Transverse colon (tissue), 4 donors: Measurements from ENCODE around the gene RDH8. TPM values are rescaled to one million over a fixed set of nuclear protein-coding genes. Genes with fewer than 3 reads are reported as not detected.

Experiments
- DNase-seq: peaks from one replicate; pipeline ENCODE4 v3.0.0-alpha.2; 2019
- H3K27ac ChIP-seq, 4 donors: fragments of 200-600 bp; sonication (generic); 2 replicates each; pipeline ENCODE4 v1.5.1; 2016 to 2018; ENCODE audit warnings: inconsistent platforms in 4 of 4
- H3K27me3 ChIP-seq: fragments of 200-600 bp; sonication (generic); 2 replicates; pipeline ENCODE4 v1.5.1; 2017; ENCODE audit warnings: inconsistent platforms
- H3K36me3 ChIP-seq, 4 donors: fragments of 200-600 bp; sonication (generic); 2 replicates each; pipeline ENCODE4 v1.5.1; 2017 to 2019; ENCODE audit warnings: inconsistent platforms in 4 of 4
- H3K4me1 ChIP-seq, 4 donors: fragments of 200-600 bp; sonication (generic); 2 replicates each; pipeline ENCODE4 v1.5.1; 2017 to 2020; ENCODE audit warnings: inconsistent platforms in 4 of 4
- H3K4me3 ChIP-seq, 4 donors: fragments of 200-600 bp; sonication (generic); 1 replicate in 1 of 4; 2 replicates in 3 of 4; pipeline versions ENCODE4 v1.5.1 to v1.6.1; 2017 to 2019; ENCODE audit warnings: inconsistent platforms in 4 of 4
- H3K9me3 ChIP-seq, 2 donors: fragments of 200-600 bp; sonication (generic); 2 replicates each; pipeline ENCODE4 v1.5.1; 2017 to 2019; ENCODE audit warnings: inconsistent platforms in 2 of 2
- EP300 ChIP-seq: sonication (generic); formaldehyde crosslinking; IDR thresholded peaks from one replicate; pipeline ENCODE4 v1.6.1; 2017; ENCODE audit warnings: antibody characterized with exemption, low read depth
- POLR2A ChIP-seq: fragments of 450-650 bp; IDR thresholded peaks from one replicate; pipeline ENCODE4 v1.6.1; 2016; ENCODE audit warnings: antibody characterized with exemption, mild to moderate bottlenecking, moderate library complexity
- POLR2AphosphoS5 ChIP-seq, 3 donors: sonication (generic); formaldehyde crosslinking; IDR thresholded peaks; one replicate each; pipeline ENCODE4 v1.6.1; 2016; ENCODE audit warnings: antibody characterized with exemption in 3 of 3
- WGBS, 2 donors: methylation state at CpG; one replicate each; pipeline ENCODE4 v1.1.5; 2018; ENCODE audit warnings: low coverage in 1 of 2; 5-methylcytosine and 5-hydroxymethylcytosine counted together
- in situ Hi-C, 4 donors: fragments of 200-750 bp; cut with MboI; loops; one replicate each; pipeline versions ENCODE4 v1.15.0 to v1.15.1; 2017; ENCODE audit warnings: low sequenced_read_pairs in 3 of 4, low pct_ligation_motif_present in 1 of 4, low pct_unique_long_range_greater_than_20kb in 1 of 4
- intact Hi-C: fragments of 100-400 bp; cut with DNase I; formaldehyde crosslinking; loops from one replicate; pipeline ENCODE4 v1.15.1; 2023; ENCODE audit warnings: low total_unique reads
- total RNA-seq, 4 donors: library from RNA; depleted of rRNA; stranded (reverse); fragments of >200 nt; gene quantifications; one replicate each; pipeline ENCODE4 v1.1.0, GENCODE V29; 2016
- TF ChIP-seq, protein P1 (sequence below), 5 experiments: fragments of 200-600 bp in 3 of 5; fragments of 450-650 bp in 2 of 5; sonication (generic) in 3 of 5; IDR thresholded peaks; 1 replicate in 2 of 5; 2 replicates in 3 of 5; pipeline ENCODE4 v1.5.1; 2016 to 2017; ENCODE audit warnings: antibody characterized with exemption in 5 of 5, inconsistent platforms in 3 of 5, mild to moderate bottlenecking in 2 of 5, moderate library complexity in 1 of 5

RDH8 gene
- total RNA-seq, 4 donors from 2014 or later = not detected

DNA sequence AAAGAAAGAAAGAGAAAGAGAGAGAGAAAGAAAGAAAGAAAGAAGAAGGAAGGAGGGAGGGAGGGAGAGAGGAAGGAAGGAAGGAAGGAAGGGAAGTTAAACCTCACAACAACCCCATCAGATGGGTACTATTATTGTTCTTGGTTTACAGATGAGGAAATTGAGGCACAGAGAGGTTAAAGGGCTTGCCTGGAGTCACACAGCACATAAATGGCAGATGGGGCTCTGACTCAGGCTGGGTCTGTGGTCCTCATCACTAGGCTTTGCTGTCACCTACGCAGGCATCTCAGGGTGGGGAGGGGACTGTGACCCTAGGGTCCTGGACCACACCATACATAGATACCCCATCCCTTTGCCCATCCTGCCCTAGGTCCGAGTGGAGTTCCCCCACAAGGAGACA is 36.3 kb downstream of the RDH8 start:
- no peaks in the 10 kb centered on the region for H3K36me3 ChIP-seq
- in situ Hi-C loops = no loop called here
- WGBS, 2 donors = 76% methylated on average over 2 of the region's 2 CpGs; no CpG with 5 or more reads in 1 of the 2 donors

DNA sequence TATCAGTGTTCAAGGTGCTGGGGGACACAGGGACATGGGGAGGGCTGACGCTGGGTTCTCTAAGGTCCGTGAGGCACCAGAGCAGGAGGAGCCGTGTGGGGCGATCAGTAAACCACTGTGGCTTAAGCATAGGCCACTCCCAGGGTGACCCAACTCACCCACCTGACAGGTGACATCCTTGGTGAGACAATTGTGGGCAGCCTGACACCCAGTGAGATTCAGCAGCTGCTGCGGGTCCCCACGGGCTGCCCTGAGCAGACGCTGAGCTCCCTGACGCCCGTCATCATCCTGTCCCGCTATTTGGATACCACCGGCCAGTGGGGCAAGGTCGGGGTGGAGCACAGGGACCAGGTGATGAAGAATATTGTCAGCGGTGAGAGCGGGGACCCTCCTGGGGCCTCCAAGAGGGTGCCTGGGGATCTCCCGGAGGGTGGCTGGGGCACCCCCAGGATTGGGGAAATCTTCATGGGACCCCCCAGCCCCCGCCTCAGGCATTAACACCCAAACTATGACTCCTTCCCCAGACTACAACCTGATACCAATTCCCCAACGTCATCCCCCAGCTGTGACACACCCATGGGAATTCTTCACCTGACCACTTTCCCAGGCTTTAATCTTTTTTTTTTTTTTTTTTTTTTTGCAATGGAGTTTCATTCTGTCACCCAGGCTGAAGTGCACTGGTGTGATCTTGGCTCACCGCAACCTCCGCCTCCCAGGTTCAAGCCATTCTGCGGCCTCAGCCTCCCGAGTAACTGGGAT is 39.5 kb downstream of the RDH8 start:
- Histone ChIP-seq H3K27me3 (no peaks in the 10 kb centered on the region), H3K9me3 (no peaks in the 10 kb centered on the region), H3K27ac (no peak overlapping the region), H3K36me3 (no peaks in the 10 kb centered on the region), H3K4me1 (no peaks in the 10 kb centered on the region), H3K4me3 (no peak overlapping the region)
- no peak for DNase-seq
- intact Hi-C loops = no loop called here
- no peak for TF ChIP-seq EP300
- TF ChIP-seq POLR2A = no peak
- TF ChIP-seq POLR2AphosphoS5 (IDR thresholded peaks at IDR 0.05) = no peak
- TF ChIP-seq, protein P1, sequence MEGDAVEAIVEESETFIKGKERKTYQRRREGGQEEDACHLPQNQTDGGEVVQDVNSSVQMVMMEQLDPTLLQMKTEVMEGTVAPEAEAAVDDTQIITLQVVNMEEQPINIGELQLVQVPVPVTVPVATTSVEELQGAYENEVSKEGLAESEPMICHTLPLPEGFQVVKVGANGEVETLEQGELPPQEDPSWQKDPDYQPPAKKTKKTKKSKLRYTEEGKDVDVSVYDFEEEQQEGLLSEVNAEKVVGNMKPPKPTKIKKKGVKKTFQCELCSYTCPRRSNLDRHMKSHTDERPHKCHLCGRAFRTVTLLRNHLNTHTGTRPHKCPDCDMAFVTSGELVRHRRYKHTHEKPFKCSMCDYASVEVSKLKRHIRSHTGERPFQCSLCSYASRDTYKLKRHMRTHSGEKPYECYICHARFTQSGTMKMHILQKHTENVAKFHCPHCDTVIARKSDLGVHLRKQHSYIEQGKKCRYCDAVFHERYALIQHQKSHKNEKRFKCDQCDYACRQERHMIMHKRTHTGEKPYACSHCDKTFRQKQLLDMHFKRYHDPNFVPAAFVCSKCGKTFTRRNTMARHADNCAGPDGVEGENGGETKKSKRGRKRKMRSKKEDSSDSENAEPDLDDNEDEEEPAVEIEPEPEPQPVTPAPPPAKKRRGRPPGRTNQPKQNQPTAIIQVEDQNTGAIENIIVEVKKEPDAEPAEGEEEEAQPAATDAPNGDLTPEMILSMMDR (IDR thresholded peaks at IDR 0.05) = no peak
- in situ Hi-C loops = no loop called here
- WGBS, 2 donors = 65 to 85% methylated on average over 5 to 18 of the region's 21 CpGs

More for the DNA sequence above, 36.3 kb downstream of the RDH8 start:
- no peak for DNase-seq
- Histone ChIP-seq H3K27me3 (no peaks in the 10 kb centered on the region), H3K4me3 (no peak overlapping the region), H3K9me3 (no peaks in the 10 kb centered on the region), H3K27ac (no peak overlapping the region), H3K4me1 (no peaks in the 10 kb centered on the region)
- TF ChIP-seq POLR2A (no peak), POLR2AphosphoS5 (IDR thresholded peaks at IDR 0.05) (no peak), EP300 (no peak)
- TF ChIP-seq, protein P1 (IDR thresholded peaks at IDR 0.05) = no peak
- intact Hi-C loops = no loop called here

DNA sequence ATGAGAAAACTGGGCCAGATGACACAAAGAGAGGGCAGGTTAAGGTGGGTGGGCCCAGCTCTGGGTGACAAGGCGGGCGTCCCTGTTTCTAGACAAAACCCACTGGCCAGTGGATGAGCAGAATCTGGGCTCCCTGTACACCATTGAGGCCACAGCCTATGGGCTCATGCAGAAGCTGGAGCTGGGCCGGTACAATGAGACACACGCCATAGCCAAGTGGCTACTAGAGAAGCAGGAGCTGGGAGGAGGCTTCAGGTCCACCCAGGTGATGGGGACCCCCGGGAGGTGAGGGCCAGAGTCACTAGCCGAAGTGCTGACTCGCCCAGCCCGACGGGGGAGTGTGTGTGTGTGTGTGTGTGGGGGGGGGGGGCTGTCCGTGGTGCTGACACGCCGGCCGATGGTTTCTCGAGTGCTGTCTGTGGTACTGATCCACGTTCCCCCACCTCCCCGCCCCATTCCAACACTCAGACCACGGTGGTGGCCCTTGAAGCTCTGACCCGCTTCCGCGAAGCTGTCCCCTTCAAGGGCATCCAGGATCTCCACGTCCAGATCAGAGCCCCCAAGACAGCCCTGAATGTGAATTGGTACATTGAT is 48.5 kb downstream of the RDH8 start:
- H3K4me3 ChIP-seq = no peak overlapping the region
- intact Hi-C loops (no loop called here), in situ Hi-C loops (no loop called here)
- no peaks in the 10 kb centered on the region for H3K36me3 ChIP-seq
- TF ChIP-seq POLR2AphosphoS5 (IDR thresholded peaks at IDR 0.05) = no peak
- TF ChIP-seq POLR2A = no peak
- peaks cover 18% of the 10 kb centered on the region for H3K27me3 ChIP-seq
- DNase-seq = no peak
- no peaks in the 10 kb centered on the region for H3K4me1 ChIP-seq
- H3K27ac ChIP-seq = no peak overlapping the region
- 36 to 75% methylated on average over 2 to 19 of the region's 21 CpGs for WGBS, 2 donors
- no peaks in the 10 kb centered on the region for H3K9me3 ChIP-seq

DNA sequence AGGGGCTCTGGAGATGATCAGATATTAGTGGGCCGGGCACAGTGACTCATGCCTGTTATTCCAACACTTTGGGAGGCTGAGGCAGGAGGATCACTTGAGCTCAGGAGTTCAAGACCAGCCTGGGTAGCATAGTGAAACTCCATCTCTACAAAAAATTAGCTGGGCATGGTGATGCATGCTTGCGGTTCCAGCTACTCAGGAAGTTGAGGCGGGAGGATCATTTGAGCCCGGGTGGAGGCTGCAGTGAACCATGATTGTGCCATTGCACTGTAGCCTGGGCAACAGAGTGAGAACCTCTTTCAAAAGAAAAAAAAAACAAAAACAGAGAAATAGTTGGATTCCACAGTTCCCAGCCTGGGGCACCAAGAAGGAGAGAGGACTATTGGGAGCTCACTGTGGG is 54.9 kb downstream of the RDH8 start:
- TF ChIP-seq EP300 (no peak), POLR2AphosphoS5 (IDR thresholded peaks at IDR 0.05) (no peak), POLR2A (no peak)
- TF ChIP-seq, protein P1 (IDR thresholded peaks at IDR 0.05) = no peak
- Histone ChIP-seq H3K4me1 (no peaks in the 10 kb centered on the region), H3K9me3 (no peaks in the 10 kb centered on the region), H3K4me3 (no peak overlapping the region), H3K36me3 (no peaks in the 10 kb centered on the region), H3K27me3 (peaks cover 3% of the 10 kb centered on the region), H3K27ac (no peak overlapping the region)
- DNase-seq = no peak
- 44% methylated on average over 4 of the region's 4 CpGs; no CpG with 5 or more reads in 1 of the 2 donors for WGBS, 2 donors
- in situ Hi-C loops (no loop called here), intact Hi-C loops (no loop called here)
